Measurements from ENCODE around the gene SPACA1.

SPACA1 gene

DNA sequence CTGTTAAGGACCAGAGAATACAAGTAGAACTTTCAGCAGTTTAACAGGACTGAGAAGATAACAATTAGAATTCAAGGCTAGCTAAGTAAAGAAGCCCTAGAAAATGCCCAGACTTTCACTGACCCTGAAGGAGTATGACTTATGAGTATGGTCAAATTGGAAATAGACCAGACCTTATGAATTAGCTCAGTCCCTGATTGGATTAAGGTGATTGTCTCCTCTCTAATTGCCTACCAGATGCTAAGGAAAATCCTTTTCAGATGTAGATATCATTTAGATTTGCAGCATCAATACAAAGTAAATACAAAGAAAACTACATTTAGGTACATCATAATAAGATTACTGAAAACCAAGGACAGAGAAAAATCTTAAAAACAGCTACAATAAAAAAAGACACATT, 59.6 kb downstream of the SPACA1 start:
- no peak for DNase-seq

DNA sequence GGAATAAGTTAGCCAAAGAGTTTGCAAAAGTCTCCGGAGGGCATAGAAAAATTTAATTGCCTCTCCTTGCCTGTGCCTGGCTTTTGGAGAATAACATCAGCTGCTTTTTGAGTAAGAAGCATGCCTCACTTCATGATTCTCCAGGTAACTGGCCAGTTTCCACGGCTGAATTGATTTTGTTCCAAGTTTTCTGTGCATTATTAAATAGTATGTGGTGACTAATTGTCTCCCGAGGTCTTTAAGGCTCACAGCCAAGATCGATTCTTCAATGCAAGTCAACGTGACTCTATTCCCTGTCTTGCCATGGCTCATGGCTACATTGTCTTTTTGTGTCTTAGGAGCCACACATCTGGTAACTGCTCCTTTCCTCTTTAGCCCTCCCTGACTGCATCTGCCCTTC, 64.3 kb downstream of the SPACA1 start:
- DNase-seq = no peak

- no peak for DNase-seq
These were observed 67.2 kb downstream of the SPACA1 start for GRCh38 chr6:88114838-88115237.

- no peak for DNase-seq
These were observed 67.7 kb downstream of the SPACA1 start for GRCh38 chr6:88115307-88115706.

DNA sequence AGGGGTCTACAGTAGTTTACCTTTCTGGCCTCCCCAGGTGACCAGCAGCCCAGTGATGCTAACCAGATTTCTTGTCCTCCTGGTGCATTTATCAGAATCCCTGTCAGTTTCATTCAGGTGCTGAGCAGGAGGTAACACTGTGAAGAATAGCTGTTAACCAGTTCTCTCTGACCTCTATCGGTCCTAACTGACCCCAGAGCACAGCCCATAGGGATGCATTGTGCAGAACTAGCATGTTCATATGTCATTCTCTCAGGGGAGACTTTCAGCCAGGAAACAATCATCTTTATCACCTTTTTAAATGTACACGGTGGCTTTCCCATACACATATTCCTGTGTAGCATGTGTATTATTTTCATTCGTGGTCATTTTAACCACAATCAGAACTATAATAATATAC, 68.6 kb downstream of the SPACA1 start:
- DNase-seq = no peak

Data from activated effector memory CD4-positive, alpha-beta T cell treated with anti-CD3 and anti-CD28 coated beads, Interleukin-2, amount 50 U/mL, for 16 hours (primary cell).